Inflammatory macrophage (primary cell): Measurements from ENCODE around the gene MDP1.

Experiments
- DNase-seq, 2 donors: peaks; one replicate each; pipeline ENCODE4 v3.0.0-alpha.2; 2020 to 2022
- total RNA-seq, 18 experiments: gene quantifications; one replicate each; lab custom pipeline; 2026; ENCODE audit warnings: mixed read lengths in 6 of 18, inconsistent platforms in 2 of 18; lab: John Stamatoyannopoulos, UW

The MDP1 gene
- 0 to 0.24 (median 0.04) reads per million in 18 experiments for total RNA-seq

DNA sequence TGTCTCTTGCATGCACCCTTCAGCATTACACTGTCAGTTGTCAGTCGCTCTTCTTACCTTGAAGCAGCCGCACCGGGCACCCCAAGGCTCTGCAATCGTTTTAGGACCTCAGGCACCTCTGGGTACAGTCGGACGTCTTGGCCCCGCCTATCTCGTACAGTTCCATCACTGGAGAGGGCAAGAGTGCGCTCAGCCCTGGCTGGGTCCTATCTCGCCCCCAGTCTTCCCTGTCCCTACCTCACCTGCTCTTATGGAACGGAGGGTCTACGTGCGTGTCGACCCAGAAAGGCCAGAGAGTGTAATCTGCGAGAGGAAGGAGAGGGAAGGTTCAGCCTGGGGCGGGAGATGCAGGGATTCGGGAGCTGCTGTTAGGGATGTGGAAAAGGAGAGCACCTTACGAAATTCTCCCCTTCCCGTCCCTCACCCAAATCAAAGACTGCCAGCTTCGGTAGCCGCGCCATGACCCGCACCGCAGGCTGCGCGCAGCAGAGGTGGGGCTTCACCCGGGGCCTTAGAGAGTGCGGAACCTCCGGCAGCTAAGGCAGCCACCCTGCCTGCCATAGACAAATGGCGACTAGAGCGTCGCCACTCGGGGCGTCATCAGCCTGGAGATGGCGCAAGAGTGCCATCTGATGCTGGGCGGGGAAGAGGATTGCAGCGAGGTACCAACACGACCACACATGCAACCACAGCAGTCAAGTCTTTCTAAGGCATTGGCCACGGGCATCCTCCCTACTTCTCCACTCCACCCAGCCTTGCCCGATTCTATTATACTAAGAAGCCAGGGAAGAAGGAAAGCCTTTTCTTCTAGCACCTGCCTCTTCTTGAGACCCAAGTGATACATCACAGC is at the start of gene MDP1:
Gene MDP1 (minus strand): TSS at position 572 of the 850 bp plus-strand sequence. CDS start 111 bp downstream, at position 461.
- DNase-seq = peak; percentile 92 to 94

DNA sequence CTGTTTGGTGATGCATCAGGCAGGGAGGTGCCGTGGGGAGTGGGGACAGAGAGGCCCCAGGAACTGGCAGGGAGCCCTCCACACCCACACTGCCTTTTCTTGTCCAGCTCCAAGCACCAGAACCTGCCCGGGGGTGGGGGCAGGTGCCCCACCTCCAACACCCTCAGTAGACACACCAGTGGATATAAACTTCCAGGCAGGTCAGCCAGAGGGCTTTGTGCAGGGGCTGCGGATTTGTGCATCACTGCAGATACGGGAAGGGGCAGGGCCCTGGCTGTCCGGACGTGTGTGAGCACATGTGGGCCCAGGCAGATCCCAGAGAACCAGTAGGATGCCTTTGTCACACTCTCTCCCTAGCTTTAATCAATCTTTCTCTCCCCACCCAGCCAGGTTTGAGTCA is 48.4 kb upstream of the MDP1 start:
- no peak for DNase-seq

DNA sequence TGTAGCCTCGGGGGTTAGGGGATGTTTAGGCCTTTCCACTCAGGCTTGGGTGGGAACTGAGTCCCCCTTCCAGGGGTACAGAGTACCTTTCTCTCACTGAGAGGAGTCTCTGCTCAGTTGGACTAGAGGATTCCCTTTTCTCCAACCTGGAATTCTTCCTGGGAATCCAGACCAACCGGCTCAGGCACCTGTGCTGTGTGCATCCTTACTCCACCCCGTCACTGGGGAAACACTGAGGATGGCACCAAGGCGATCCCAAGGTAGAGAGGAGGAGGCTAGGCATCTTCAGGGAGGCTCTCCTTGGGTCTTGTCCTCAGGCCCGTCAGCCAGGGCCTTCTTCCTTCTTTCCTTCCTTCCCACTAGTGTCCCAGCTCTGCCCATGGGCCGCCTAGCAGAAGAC is 48.0 kb upstream of the MDP1 start:
- DNase-seq = no peak

DNA sequence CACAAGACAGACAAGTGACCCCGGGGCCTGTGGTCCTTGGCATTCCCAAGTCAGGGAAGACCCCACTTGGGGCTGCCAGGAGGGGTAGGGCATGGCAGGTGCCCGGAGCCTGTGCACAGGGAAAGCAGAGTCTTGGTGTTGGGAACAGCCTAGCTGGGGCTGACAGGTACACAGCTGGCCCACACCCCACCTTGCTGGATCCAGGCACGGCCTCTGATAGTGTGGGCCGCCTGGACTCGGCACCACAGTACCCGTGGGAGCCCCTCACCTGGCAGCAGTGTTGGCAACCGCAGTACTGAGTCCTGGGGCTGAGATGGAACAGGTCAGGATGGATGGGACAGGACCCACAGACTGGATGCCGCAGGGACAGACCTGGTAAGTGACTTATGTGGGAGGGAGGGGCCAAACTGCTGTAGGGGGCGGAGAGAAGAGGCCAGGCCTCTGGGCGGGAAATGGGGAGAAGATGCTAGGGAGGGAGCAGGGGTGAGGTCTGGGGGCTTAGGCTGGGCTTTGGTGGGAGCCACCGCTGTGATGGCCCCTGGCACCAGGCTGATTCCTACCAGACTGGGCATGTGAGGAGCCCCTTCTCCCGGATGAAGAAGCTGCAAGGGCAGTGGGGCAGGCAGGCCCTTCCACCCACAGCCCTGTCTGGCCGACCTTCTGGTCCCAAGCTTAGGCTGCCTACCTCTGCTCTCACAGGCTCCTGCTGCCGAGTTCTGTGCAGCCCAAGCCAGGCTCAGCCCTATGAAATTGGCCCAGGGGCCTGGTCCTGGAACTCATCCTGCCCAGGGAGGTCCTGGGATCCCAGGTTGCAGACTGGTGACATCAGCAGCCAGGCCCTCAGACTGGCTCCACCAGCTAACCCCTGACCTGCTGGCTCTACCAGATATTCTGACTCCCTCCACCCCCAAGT is 47.2 kb upstream of the MDP1 start, which contains the start of gene TGM1:
Gene TGM1 (minus strand): TSS at position 357 of the 913 bp plus-strand sequence. CDS start 825 bp downstream, outside the sequence.
- no peak for DNase-seq

DNA sequence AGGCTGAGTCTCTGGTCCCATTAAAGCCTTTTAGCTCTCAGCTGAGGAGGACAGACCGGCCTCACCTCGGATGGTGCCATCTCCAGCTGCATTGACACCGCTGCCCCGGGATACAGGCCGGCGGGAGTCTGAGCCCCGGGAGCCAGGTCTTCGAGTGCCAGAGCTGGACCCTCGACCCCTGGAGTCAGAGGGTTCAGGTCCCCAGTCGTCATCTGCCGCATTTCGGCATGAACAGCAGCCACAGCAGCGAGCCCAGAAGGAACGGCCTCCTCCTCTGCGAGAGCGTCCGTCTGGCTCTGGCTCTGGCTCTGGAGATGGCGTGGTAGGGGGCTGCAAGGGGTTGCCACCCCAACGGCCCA is 46.1 kb upstream of the MDP1 start:
- no peak for DNase-seq

DNA sequence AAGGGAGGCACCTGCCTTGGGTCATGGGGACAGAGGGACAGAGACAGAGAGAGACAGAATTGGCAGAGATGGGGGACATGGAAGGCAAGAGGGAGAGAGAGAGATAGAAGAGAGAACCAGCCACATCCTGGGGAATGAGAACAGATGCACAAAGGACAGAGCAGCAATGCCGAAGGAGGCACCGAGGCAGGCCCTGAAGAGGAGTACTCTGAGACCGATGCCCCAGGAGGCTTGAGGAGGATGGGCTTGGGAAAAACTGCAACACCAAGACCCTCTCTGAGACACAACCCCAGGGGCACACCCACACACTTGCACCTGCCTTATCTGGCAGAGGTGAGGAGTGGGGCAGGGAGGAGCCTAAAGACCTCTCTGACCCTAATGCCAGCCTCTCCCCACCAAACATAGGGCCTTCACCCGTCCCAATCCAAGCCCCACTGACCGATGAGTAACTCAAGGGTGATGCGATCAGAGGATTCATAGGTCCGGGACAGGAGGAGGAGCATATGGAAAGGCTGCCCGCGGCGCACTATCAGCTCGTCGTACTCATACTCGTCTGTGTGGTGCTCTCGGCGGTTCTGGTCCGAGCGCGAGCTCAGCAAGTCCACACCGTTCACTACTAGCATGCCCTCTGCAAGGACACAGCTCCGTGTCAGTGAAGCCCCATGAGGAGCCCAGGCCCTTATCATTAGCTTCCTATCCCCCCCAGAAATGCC is 45.5 kb upstream of the MDP1 start:
- no peak for DNase-seq

DNA sequence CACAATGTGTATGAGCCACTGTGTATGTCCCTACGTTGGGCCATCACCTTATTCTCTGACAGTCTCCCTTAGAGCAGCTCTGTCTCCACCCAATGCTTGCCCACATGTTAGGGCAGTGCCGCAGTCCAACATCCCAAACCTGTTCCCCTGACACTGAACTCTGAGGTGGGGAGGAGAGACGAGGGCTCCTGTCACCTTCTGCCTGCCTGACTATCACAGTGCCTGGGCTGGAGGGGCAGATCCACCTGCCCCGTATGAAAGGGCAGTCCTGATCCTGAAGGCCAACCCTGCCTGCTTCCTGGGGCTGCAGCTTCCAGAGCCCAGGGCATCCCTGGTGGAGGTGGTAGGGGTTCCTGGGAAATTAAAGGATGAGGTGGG is 44.9 kb upstream of the MDP1 start:
- no peak for DNase-seq

DNA sequence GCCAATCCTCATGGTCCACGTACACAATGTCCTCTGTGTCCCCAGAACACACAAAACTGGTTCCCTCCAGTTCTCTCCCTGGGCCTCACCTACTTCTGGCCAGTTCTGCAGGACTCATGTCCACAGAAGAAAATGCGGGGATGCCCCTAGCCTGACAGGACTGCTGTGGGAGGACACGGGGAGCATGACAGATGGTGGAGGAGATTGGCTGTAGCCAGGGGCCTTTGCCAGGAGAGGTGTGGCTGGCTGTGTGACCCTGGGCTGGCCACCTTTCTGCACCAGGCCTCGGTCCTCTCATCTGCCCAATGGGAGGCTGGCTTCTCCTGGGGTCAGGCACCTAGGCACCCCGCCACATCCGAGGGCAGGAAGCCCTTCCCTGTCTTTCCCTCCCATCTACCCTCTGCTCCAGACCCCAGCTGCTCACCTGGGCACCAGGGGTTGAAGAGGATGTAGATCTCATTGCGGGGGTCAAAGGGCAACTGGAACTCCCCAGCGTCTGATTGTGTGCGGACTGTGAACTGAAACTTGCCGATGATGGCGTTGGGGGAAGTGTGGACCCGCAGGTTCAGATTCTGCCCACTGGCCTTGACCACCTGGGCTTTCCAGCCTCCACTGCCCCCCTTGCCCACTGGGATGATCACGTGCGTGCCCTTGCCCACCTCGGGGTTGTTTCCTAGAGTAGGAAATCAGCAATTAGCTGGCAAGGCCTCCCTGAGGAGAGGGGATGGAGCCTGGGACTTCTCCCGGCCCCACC is 44.3 kb upstream of the MDP1 start:
- no peak for DNase-seq

DNA sequence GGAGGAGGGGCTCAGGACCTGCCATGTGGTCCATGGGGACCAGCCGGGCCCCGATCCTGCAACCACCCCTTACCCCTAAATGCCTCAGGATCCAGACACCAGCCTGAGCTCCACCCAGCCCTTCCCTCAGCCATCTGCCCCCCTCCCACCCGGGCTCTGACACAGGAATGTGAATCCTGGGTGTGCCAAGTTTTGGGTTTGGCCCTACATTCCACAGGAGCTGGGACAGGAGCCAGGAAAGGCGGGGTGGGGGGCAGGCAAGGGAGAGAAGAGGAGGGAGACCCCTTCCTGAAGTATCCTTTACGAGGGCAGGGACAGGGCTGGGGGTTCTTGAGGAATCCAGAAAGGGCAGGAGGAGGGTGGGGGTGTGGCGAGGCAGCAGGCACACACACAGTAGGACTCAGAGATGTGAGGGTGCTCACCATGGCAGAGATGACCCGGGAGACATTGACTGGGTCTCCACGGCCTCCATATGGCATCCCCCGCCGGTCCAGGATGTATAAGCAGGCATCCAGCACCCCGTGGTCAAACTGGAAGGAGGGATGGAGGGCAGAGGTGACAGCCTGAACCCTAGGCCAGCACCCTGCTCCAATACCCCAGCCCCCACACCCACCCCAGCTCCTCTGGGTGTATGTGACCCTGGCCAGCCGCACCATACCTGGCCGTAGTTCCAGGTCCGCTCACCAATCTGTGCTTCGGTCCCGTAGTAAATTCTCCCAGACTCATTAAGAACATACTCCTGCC is 43.6 kb upstream of the MDP1 start:
- DNase-seq = no peak

DNA sequence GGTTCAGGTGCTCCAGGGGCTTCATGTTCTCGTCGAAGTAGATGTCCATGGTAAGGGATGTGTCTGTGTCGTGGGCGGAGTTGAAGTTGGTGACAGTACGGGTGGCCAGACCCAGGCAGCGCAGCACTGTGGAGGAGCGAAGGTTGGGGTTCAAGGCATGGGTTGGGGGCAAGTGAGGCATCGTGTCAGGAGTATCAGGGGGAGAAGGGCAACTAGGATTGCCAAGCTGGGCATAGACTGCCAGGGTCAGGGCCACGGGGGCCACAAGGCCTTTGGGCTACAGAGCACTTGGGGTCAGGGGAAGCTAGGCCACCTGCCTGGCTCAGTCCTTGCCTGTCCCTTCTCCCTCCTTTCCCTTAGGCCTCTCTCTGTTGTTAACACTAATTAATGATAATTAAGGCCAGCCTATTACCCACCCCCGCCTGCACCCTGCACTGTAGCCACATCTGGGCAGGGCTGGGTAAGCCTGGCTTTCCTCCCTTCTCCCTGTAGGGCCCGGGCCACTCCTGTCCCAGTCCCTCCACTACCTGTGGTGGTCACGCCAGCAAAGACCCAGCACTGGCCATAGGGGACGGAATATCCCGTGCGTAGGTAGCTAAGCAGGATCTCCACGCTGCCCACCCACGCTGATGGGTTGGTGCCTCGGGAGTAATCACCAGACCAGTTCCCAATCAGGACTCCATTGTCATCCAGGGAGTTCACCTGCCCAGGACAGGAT is 42.8 kb upstream of the MDP1 start:
- DNase-seq = no peak

DNA sequence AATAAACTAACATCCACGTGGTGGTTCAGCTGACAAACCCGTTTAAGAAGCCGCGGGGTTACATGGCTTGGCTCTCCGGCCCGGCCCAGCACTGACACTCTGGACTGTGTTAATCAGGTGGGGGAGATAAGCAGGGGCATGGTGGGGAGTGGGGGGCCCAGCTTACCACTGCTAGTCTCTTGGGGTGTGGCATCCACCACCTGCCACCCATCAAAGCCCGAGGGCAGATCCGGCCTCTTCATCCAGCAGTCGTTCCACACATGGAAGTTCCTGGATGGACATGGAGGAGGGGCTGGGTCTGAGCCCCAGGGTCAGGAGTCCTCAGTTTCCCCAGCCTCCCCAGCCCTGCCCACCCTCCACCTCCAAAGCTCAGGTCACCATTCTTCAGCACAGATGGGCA is 42.3 kb upstream of the MDP1 start:
- no peak for DNase-seq

DNA sequence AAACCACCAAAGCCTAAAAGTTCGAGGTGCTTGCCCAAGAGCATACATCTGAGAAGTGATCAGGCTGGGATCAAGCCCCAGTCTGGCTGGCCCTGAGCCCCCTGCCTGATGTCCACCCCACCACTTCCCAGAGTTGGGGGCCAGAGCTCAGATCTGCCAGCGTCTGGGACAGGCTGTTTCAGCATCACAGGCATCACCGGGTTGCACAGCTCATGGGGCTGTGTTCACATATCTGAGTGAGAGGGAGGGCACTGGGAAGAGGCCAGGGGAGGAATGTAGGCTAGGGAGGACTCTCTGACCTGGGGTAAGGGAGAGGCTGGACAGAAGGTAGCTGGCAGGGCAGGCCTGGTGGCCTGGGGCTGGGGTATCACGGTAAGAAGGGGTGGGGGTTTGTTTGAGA is 41.1 kb upstream of the MDP1 start:
- no peak for DNase-seq

DNA sequence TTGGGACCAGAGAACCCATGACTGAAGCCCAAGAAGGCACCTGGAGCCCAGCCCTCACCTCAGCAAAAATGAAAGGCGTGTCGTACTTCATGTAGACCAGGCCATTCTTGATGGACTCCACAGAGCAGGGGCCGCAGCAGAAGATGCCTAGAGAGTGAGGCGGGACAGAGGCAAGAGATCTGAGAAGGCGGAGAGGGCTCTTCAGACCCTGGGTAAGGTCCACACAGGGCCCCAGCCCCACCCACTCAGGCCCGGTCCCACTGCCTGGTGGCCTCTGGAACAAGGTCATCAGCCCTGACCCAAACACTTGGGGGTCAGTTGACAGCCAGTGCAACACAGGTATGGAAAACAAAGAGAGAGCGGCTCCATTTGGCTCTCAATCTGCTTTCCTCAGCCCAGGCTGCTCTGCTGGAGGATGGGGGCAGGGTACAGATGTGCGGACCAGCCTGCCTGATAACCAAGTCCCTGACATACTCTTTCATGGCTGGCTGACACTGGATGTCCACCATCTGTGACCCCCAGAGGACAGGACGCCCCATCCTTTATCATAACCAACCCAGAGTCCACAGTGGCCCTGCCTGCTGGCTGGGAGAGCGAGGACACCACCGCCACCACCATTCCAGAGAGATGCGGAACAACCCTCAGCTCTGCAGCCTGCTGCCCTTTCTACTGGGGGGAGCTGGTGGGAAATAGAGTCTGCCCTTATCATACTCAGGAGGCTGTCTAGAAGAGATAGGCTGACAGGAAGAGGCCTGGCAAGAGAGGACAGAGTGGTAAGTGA is 40.3 kb upstream of the MDP1 start:
- no peak for DNase-seq

DNA sequence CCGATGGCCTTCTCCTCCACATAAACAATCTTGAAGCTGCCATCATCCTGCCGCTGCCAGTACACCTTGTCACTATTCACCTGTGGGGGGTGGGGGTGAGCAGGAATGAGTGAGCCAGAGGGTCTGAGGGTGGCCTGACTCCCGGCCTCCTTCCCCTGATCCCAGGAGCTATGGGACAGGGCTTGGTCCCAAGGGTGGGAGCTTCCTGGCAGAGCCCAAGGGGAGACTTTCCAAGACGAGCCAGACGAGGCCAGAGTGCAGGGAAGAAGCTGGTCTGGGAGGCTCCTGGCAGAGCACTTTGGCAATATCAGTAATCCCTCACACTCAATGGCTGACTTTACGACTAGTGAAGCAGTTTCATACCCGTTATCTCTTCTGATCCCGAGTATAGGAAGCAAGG is 39.6 kb upstream of the MDP1 start:
- DNase-seq = no peak

DNA sequence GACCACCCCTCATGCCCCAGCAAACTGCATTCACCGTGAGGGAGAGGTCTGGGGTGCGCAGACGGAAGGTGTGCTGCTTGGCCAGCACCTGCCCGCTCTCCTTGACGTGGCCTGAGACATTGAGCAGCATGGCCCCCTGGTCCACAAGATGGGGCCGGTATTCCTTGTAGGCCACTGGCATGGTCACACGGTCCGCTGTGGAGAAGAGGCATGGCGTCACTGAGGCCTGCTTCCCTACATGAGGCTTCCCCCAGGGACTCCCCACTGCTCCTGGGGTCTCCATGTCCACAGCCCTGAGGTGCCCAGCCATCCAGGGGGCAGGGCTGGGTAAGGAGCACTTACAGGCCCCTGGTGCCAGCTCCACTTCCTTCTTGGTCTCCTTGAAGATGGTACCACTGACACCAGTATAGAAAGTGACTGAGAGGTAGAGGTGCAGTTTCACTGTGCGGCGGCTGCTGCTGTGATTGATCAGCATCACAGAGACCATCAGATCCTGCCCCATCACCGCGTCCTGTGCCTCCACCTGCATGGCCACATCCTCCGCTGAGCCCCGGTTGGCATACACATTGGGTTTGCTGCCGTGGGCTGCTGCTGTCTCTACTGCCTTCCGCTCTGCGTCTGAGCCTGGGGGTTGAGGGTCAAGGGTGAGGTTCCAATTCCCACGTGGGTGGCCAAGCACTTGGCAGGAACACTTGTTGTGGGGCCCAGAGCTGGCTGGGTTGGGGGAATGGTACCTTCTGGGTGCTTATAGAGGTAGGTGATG is 38.9 kb upstream of the MDP1 start:
- no peak for DNase-seq

DNA sequence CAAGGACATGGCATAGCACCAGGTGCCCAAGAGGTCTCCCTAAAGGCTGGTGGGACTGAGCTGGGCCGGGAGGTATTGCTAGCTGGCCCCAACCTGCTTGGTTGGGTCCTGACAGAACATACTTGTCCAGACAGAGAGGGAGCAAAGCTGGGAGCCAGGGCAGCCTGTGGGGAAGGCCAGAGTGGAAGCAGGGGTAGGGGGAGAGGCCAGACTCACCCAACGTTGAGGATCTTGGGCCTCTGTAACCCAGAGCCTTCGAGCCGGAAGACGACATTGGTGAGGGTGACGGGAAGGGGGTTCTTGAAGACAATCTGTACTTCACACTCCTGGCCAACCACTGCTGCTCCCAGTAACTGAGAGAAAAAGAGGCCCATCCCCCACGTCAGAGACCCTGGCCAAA is 38.1 kb upstream of the MDP1 start:
- no peak for DNase-seq

DNA sequence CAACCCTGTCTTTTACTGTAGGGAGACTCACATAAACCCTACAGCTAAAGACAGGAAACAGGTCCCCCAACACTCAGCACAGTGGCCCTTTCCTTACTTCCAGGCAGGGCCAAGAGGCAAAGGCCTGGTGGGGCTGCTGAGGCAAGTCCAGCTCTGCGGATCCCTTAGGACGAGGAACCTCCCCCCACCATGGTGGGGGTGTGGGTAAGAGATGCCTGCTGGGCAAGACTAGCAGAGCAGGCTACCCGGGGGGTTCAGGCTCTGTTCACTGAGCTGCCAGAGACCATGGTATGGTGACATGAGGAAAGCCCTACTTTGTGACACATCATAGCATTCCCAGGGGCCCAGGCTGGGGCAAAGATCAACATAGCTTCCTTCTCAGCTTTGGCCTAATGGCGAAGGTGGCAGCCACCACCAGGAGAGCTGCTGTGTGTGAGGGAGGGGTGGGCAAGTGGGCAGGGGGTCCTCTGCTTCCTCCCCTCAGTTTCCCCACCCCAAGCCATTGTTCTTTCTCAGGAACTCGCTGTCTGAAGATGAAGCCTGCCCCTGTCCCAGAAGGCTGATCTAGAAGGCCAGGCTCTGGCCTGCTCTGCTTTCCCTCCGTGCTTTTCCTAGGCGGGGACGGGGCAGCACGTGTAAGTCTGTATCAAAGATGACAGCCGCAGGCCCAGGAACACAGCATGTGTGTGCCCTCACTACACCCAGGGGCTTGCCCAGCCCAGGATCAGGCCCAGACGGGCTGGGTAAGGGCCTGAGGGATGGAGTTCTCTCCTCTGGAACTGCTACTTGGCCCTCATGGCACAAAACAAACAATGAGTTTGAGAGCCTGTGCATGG is 36.6 kb upstream of the MDP1 start:
- no peak for DNase-seq

DNA sequence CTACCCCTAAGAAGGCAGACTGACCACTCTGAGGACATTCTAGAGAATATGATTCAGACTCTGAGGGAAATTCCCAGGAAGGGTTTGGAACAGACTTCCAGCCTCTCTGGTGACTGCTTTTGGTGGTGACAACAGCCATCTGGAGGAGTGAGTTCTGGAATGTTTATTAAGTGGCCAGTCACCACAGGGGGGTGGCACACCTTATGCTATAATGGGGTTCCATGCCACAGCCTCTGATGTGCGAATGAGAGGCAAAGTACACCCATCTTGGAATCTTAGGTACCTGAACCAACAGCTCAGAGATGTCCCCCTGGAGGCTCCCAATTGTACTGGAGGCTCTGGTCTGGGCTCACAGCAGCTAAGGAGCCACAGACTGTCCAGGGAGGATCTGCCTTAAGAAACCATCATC is 36.0 kb upstream of the MDP1 start:
- DNase-seq = no peak
